NCI-H1417 (cell line): ENCODE measurements around the gene LTBP1.

Experiments used
- DNase-seq, 3 experiments: peaks; one replicate each; lab custom pipeline; 2025; lab: John Stamatoyannopoulos, UW

The LTBP1 gene

DNA sequence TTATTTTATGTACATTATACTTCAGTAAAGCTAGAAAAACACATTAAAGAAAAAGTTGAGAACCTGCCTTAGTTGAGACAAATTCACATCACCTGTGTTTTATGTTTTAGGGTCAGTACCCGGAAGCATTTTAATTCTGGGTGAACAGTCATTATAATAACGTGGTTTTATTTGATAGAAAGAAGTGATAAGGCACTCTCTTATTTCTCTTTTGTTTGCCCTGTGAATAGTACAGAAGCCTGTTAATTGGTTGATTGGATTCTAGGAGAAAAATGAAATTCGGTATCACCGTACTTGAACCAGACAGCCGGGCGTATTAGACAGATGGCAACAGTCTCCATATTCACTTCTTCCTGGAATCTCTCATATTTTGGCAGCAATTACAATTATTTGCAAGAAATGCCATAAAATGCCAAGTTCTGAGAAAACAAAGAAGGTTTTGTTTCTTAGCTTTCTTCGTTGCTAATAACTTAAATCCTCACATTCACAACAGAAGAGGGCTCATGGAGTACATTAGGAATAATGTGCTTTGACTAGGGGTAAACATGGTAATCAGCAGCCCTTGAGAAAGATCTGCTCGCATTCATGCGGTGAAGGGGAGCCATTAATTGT, 361.0 kb downstream of the LTBP1 start:
- peak in 1 of 3 experiments; percentile 32 for DNase-seq

DNA sequence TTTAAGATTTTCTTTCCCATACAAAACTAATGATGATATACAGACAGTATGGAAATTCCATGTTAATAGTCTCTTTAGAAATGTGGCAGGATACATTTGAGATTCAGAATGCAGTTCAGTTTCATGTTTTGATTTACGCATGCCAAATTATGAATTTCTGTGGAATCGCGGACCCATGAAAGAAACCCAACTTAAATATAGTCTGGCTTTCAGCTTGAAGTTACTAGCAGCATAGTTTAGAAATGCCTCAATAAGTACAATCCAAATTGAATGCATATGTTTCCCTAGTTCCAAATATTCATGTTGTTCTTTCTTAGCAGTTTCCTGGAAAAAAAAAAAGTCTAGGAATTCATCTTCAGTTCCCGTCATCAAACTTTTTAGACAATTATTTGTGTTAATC, 365.6 kb downstream of the LTBP1 start:
- no peak for DNase-seq

DNA sequence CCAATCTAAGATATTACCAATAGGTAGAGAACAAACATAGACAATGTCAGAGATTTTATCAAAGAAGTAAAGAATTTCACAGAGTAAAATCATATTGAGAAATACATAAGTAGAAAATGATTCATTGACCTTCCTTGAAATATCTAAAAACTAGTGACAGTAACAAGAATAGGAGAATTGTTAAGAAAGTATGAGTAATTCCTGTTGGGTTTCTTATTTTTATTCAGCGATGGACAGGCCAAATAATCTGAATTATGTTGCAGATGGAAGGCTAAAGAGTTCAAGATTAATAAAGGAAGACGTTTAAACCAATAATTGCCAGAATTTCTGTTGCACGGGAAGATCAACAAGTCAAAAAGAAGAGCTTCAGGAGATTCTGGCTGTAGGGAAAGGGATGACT, 366.3 kb downstream of the LTBP1 start:
- DNase-seq, result no peak

DNA sequence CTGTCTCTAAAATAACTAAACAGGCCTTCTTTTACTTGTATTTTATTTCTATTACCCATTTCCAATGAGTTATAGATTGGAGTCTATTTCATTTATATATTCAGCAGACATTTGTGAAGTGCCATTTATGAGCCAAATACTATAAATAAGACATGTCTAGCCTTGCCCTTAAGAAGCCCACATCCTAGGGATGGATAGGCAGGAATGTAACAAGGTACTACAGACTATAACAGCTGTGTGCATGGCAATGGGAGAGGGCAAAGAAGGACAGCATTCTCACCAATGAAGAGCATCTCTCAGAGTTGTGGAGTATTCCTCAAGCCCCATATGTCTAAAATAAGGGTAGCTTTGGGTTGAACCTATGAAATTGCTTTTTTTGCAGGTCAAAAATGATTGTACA, 367.8 kb downstream of the LTBP1 start:
- DNase-seq, result no peak

DNA sequence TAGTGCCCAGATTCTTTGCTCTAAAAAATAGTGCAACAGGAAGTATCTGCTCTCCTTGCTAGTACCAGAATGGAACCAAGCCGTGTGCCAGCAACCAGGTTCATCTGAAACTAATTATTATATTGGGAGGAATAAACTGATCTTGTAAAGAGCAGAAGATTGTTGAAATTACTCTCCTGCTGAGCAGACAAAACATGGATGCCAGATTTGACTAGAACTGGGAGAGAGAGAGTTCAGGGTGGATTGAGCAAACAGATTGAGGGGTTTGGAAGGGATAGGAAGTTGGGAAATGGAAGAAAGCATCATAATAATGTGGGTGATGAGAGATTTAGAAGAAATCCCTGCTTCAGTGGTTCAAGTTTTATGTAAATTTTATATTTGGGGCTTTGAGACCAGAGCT, 369.6 kb downstream of the LTBP1 start:
- peak in 1 of 3 experiments; percentile 12 for DNase-seq

DNA sequence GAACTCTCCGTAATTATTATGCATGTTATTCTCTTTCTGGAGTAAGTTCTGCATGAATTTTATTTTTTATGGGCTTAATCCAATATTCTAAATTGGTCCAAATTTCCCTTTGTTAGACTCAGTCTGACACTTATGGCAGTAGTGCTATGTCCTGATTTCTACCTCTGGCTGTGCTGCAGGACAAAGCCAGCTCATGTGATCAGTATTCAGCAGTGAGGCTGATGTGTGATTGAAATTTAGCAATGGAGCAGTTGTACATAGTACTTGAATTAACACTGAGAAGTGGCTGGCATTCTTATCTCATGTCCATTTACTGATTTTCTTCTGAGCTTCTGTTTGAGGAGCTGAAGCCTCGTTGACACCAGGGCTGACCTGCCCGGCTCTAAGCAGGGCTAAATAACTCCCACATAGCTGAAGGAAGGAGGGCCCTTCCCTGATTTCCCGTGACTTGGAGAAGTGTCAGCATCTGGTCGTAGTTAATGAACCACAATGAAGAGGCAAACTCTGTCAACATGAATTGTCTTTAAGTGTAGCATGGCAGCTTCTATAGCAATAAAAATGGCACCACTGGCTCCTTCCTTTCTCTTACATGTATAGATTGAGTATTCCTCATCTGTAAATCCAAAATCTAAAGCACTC, 370.7 kb downstream of the LTBP1 start:
- peak in 1 of 3 experiments; percentile 17 for DNase-seq

DNA sequence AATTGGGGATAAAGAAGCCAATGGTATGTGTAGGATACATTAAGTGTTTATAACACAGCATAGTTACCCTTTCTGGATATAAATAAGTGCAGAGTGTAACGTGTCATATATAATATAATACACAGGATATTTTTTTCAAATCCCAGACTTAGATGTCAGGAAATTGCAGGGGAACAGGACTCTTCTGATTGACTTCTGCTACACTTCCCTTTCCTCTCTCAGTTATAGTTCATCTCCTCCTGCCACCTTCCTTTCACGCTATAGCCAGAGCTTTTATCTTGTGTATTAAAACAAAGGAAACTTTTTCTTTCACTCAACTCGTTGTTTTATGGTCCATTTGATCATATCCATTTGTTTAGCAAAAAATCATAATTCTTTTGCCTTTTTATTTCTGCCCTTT, 371.7 kb downstream of the LTBP1 start:
- no peak for DNase-seq

DNA sequence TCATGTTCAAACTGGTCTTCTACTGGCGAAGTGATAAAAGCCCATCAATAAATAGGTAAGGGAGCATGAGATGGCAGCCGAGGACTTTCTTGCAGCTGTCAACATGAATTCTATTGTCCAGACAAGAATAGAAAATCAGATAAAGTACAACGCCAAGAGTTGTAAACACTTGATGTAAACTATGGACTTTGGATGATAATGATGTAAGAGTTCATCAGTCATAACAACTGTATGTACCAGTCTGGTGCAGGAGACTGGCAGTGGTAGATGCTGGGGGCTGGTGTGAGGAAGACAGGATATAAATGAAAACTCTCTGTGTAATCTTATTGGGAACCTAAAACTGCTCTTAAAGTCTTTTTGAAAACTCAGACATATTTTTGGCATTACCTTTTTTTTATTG, 373.8 kb downstream of the LTBP1 start:
- DNase-seq, result no peak

DNA sequence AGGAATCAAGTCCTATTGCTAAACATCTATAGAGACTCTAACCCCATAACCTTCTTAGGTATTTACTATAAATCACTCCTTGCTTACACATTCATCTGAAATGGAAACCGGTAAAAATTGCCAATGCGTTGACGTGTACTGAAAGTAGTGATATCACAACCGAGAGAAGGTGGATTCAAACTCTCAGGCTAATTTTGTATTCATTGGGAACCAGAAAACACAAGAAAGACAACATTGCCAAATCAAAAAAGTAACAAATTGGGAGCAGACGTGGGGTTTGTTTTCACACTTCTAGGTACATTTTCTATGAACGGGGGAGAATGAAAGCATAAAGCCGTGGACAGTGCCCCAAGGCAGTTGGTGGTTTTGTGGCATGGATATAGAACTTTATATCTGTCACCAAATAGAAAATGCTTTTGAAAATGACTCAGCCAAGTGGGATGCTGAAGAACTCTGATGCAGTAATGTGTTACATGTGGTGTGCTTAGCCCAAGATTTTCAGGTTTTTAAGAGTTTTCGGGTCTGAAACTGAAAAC, 374.6 kb downstream of the LTBP1 start:
- DNase-seq, result no peak

DNA sequence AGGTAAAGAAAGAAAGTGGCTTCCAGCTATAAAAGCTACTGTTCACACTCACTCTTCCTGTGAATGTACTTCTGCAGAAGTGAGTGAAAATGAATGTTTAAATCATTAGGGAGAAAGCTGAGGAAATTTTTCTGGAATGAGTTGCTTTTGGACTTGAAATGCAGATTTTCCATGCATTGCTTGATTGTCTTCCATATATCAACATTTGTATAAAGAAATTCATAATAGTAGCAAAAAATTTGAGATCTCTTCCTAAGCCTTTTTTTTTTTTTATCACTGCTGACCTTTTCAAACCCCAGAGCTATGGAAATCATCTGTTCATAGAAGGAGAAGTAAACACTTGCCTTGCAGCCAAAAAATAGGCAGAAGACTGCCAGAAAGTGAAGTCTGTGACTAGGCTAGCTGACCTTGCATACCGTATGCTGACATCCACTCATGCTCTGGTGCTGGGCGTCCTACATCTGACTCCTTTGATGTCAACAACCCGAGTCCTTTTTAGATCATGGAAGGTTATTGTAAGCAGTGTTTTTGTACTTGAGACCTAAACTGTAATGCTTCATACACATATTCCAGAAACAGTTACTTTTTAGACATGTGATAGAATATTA, 375.2 kb downstream of the LTBP1 start:
- no peak for DNase-seq

DNA sequence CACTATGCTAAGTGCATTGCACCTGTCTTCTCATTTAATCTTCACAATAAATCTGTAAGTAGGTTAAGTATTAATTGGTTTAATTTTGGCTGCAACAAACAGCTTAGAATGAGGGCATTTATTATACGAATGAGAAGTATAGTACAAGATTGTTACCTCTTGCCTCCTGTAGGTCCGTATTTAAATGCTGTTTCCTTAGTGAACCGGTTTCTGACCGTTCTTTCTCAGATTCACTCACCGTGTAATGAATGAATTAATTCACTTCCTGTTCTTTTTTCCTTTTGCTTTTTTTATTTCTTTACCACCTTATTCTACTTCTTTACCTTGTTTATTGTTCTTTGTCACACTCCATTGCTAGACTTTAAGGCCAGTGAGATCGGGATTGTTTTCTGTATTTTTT, 375.9 kb downstream of the LTBP1 start:
- DNase-seq, result no peak

DNA sequence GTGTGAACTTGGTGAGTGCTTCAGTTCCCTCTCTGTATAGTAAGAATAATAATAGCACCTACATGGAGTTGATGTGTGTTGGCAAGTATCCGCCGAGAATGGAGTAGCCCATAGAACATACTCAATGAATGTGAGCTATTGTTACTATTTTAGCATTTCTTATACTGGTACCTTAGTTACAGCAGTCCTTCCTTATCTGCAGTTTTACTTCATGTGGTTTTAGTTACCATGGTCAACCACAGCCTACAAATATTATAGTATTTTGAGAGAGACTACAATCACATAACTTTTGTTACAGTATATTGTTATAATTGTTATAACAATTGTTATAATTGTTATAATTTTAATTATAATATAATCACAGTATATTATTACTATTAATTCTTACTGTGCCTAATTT, 377.2 kb downstream of the LTBP1 start:
- no peak for DNase-seq

DNA sequence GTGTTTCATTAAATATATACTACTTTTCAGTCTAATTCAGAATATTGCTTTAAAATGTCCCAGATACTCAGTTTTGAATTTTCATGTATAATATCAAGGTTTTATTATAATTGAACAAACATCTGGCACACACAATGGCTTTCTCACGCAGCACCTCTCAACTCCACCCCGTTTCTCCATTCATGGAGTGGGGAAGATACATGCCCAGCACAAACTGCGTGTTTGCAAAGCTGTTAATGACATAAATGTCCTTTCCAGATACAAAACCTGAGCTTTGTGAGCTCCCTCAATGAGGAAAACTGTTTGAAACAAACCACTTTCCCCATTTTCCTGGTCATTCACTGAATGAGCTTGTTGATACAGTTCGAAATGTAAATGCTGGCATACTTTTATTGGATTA, 379.3 kb downstream of the LTBP1 start:
- peak in 1 of 3 experiments; percentile 21 for DNase-seq

DNA sequence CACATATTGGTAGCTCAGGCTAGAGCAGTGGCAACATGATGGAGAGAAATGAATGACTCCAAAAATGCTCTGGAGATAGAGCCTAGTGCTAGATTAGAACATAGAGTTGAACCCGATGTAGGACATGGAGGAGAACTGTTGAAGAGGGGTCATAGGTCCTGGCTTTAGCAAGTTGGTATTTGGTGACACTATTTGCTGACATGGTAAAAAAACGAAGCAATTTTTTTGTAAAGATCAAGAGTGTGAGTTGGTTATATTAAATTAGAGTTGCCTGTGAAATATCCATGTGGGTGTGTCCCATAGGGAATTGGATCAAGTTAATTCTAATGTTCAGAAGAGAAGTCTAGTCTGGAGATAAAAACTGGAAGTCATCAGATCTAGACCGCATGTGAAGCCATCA, 386.7 kb downstream of the LTBP1 start:
- no peak for DNase-seq

DNA sequence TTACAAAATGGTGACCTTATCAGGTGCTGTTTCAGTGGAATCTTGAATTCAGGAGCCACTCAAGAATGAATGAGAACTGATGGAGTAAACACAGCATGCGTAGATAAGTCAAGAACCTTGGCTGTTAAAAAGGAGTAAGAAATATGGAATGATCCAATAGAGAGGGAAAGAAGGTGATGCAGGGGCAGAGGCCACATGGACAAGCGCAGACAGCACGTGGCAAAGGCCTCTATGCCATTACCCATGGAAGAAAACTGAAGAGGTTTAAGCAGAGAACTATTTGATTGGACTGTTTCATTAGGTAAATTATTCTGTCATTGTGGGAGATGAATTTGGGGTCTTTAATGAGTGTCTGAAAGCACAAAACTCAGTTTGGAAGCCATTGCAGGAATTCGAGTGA, 387.3 kb downstream of the LTBP1 start:
- DNase-seq, result no peak

DNA sequence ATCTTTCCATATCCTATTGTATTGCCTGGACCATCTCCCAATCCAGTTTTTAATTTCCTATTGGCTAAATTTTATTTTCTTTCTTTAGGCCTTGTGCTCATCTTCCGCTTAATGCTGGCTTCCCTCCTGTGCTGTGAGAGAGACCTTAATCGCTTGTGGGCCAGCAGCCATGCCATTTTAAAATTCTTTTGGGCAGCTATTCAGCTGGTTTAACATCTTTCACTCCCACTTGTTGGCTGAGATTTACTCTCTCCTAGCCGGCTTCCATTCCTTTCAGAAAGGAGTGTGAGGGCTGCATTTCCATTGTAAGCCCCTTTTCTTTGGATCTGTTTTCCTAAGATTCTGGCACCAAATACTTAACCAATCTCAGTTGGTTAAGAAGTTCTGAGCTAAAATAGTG, 388.8 kb downstream of the LTBP1 start:
- no peak for DNase-seq

DNA sequence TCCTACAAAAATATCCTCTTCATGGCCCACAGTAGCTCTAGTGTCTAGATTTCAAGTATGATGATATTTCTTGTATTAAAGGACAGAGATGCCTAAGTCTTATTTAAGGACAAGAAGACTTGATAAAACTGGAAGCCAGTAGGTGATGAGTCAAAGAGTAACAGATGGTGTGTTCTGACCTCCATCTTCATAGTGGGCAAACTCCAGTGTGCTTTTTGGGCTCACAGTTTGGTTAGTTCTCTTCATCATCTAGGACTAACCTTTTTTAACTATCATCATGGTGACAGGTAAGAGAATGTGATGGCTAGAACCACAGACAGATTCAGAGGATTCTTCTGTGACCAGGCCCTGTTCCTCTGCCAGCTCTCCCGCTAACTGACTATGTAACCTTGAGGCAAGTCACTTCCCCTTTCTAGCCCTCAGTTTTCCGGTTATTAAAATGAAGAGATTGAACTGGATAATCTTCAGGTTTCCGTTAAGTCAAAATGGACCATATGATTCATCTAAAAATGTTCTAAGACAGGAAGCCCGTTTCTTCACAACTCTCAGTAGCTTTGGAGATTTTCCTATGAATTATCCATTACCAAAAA, 389.4 kb downstream of the LTBP1 start:
- no peak for DNase-seq

DNA sequence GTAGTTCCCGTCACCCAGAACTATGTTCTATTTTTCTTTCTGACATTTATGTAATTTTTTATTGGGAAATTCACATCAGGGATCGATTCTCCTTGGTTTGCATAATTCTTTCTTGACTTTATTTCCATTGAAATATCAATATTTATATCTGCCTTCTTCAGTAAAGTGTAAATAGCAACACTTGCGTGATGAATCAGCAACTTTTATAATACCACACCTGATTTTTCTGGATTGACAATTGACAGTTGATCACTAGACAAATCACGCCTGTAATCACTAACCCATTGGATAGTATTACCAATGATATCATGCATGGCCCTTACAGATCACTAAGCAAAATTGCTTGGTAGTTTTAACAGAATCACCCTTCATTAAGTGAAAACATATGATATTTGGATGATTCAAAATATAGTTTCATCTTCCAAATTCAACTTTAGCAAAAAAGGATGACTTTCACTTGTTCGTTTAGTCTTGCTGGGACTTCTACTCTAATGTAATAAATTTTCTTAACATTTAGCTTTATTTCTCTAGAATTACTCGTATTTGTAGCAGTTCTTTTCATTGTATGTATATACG, 390.7 kb downstream of the LTBP1 start:
- DNase-seq, result no peak

DNA sequence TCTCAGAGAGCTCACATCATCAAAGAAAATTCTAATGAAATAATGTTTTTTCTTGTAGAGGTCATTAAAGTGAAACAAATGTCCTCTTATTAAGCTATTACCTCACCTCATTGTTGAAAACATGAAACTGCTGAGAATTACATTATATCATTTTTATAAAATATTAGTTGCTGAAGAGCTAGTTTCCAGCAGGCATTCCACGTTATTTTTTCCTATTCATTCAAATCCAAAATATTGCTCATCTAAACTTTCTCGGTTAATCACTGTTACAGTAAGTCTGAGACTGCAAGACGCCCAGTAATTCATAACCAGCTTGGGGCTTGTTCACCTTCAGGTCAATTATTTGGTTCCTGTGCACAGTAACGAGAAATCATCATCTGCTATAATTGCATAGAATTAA, 391.2 kb downstream of the LTBP1 start:
- DNase-seq, result no peak

DNA sequence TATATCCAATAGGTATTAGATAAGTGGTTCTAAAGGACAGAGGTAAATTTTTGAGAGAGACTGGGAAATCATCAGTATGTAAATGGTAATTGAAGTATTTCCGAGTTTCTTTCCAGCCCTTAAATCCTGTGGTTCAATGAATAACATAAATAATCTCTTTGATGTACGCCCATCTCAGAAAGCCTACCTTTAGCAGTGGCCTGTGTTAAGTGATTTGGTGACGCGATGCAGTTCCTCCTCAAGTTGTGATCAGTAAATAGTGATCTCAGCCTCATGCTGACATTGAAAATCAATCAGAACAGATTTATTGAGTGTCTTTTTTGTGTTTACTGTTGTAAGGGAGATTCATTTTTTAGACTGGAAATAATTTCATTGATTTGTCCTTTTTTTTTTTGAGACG, 392.5 kb downstream of the LTBP1 start:
- DNase-seq, result no peak

DNA sequence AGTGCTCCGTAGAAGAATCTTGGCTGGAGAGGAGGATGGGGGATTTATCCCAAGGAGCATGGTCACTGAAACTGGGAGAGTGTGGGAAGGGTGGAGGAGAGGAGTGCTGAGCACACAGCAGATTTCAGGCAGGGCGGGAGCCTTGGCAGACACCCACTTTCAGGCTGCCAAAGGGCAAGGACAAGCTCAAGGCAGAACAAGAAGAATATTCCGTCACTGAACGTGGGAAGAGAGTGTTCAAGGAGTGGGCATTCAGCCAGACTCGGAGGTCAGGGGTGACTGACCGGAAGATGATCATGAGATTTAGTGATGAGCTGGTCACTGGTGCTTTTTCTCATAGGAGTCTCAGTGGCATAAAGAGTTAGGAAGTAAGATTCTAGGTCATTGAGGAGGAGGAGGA, 393.5 kb downstream of the LTBP1 start:
- DNase-seq, result no peak

DNA sequence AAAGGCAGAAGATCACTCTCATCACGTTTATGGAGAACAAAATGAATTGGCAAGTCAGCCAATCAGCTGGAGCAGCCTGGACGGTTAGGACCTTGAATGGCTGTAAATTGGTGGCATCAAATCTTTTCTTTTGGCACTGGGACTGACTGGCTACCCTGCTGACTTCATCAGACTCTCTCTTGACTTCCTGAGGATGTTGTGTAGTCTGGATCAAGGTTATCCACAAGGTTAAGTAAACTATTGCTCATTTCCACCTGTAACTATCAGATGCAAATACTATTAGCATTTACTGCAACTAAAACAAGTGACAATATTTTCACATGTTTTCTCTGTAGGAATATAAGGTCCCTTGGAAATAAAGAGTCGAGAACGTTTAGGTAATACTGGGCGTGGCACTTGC, 395.4 kb downstream of the LTBP1 start:
- peak in 2 of 3 experiments; percentile 7 to 45 for DNase-seq

DNA sequence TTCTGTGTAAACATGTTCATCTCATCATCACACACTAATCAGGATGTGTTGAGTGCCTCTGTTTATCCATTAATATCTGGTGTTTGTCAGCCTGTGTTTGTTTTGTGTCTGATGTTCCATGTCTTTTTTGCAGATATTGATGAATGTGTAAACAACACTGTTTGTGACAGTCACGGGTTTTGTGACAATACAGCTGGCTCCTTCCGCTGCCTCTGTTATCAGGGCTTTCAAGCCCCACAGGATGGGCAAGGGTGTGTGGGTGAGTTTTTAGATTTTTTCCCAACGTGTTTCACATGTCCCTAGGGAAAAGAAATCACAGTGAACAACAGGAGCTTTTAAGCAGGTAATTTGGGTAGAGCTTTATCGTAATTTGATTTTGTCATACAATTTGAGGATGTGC, 396.0 kb downstream of the LTBP1 start:
- DNase-seq, result peak in 2 of 3 experiments; percentile 9 to 58
